ENCODE measurements around the gene NHLRC4.

NHLRC4 gene

GRCh38 chr16:598823-599739, 32.3 kb downstream of the NHLRC4 start:
- Mint-ChIP-seq H3K36me3 (ENCODE audit: low read depth) (peaks cover 12% of the 10 kb centered on the region), H3K27me3 (ENCODE audit: low read depth) (no peaks in the 10 kb centered on the region), H3K4me1 (ENCODE audit: low read depth) (peaks cover 7% of the 10 kb centered on the region), H3K4me3 (no peak overlapping the region), H3K27ac (no peak overlapping the region), H3K9me3 (no peaks in the 10 kb centered on the region)

- peaks cover 9% of the 10 kb centered on the region for H3K36me3 Mint-ChIP-seq (ENCODE audit: low read depth)
- H3K9me3 Mint-ChIP-seq = no peaks in the 10 kb centered on the region
- no peaks in the 10 kb centered on the region for H3K27me3 Mint-ChIP-seq (ENCODE audit: low read depth)
- H3K27ac Mint-ChIP-seq = no peak overlapping the region
- no peak overlapping the region for H3K4me3 Mint-ChIP-seq
- peaks cover 5% of the 10 kb centered on the region for H3K4me1 Mint-ChIP-seq (ENCODE audit: low read depth)
Observed at GRCh38 chr16:600781-601180, 34.0 kb downstream of the NHLRC4 start.

- Mint-ChIP-seq H3K4me1 (ENCODE audit: low read depth) (peaks cover 2% of the 10 kb centered on the region), H3K27ac (no peak overlapping the region), H3K4me3 (no peak overlapping the region), H3K9me3 (no peaks in the 10 kb centered on the region), H3K36me3 (ENCODE audit: low read depth) (no peaks in the 10 kb centered on the region), H3K27me3 (ENCODE audit: low read depth) (no peaks in the 10 kb centered on the region)
Observed at GRCh38 chr16:603933-604332, 37.1 kb downstream of the NHLRC4 start.

GRCh38 chr16:606656-607307, 40.0 kb downstream of the NHLRC4 start:
- H3K36me3 Mint-ChIP-seq (ENCODE audit: low read depth) = no peaks in the 10 kb centered on the region
- H3K4me1 Mint-ChIP-seq (ENCODE audit: low read depth) = peaks cover 5% of the 10 kb centered on the region
- no peaks in the 10 kb centered on the region for H3K9me3 Mint-ChIP-seq
- no peak overlapping the region for H3K27ac Mint-ChIP-seq
- H3K27me3 Mint-ChIP-seq (ENCODE audit: low read depth) = no peaks in the 10 kb centered on the region
- H3K4me3 Mint-ChIP-seq = no peak overlapping the region

GRCh38 chr16:608019-608418, 41.2 kb downstream of the NHLRC4 start:
- Mint-ChIP-seq H3K27me3 (ENCODE audit: low read depth) (no peaks in the 10 kb centered on the region), H3K27ac (no peak overlapping the region), H3K36me3 (ENCODE audit: low read depth) (no peaks in the 10 kb centered on the region), H3K4me1 (ENCODE audit: low read depth) (peaks cover 5% of the 10 kb centered on the region), H3K4me3 (no peak overlapping the region), H3K9me3 (no peaks in the 10 kb centered on the region)

GRCh38 chr16:609316-609715, 42.5 kb downstream of the NHLRC4 start:
- Mint-ChIP-seq H3K9me3 (no peaks in the 10 kb centered on the region), H3K36me3 (ENCODE audit: low read depth) (no peaks in the 10 kb centered on the region), H3K27ac (no peak overlapping the region)

GRCh38 chr16:609984-610383, 43.2 kb downstream of the NHLRC4 start:
- H3K27ac Mint-ChIP-seq = no peak overlapping the region
- no peaks in the 10 kb centered on the region for H3K27me3 Mint-ChIP-seq (ENCODE audit: low read depth)
- peaks cover 2% of the 10 kb centered on the region for H3K4me1 Mint-ChIP-seq (ENCODE audit: low read depth)
- no peaks in the 10 kb centered on the region for H3K9me3 Mint-ChIP-seq
- no peak overlapping the region for H3K4me3 Mint-ChIP-seq
- H3K36me3 Mint-ChIP-seq (ENCODE audit: low read depth) = peaks cover 2% of the 10 kb centered on the region

More at GRCh38 chr16:609316-609715, 42.5 kb downstream of the NHLRC4 start:
- Mint-ChIP-seq H3K4me1 (ENCODE audit: low read depth) (peaks cover 2% of the 10 kb centered on the region), H3K27me3 (ENCODE audit: low read depth) (no peaks in the 10 kb centered on the region), H3K4me3 (no peak overlapping the region)

- H3K27me3 Mint-ChIP-seq (ENCODE audit: low read depth) = no peaks in the 10 kb centered on the region
- no peak overlapping the region for H3K27ac Mint-ChIP-seq
- H3K4me3 Mint-ChIP-seq = no peak overlapping the region
- no peaks in the 10 kb centered on the region for H3K9me3 Mint-ChIP-seq
- peaks cover 2% of the 10 kb centered on the region for H3K4me1 Mint-ChIP-seq (ENCODE audit: low read depth)
- peaks cover 2% of the 10 kb centered on the region for H3K36me3 Mint-ChIP-seq (ENCODE audit: low read depth)
Observed at GRCh38 chr16:610513-611381, 43.9 kb downstream of the NHLRC4 start.

- no peak overlapping the region for H3K27ac Mint-ChIP-seq
- H3K4me3 Mint-ChIP-seq = no peak overlapping the region
- no peaks in the 10 kb centered on the region for H3K27me3 Mint-ChIP-seq (ENCODE audit: low read depth)
Observed at GRCh38 chr16:615122-615521, 48.3 kb downstream of the NHLRC4 start.

GRCh38 chr16:616733-617586, 50.2 kb downstream of the NHLRC4 start:
- no peak overlapping the region for H3K4me3 Mint-ChIP-seq
- no peaks in the 10 kb centered on the region for H3K27me3 Mint-ChIP-seq (ENCODE audit: low read depth)
- peaks cover 2% of the 10 kb centered on the region for H3K36me3 Mint-ChIP-seq (ENCODE audit: low read depth)
- H3K9me3 Mint-ChIP-seq = no peaks in the 10 kb centered on the region
- H3K27ac Mint-ChIP-seq = no peak overlapping the region
- H3K4me1 Mint-ChIP-seq (ENCODE audit: low read depth) = no peaks in the 10 kb centered on the region

More at GRCh38 chr16:615122-615521, 48.3 kb downstream of the NHLRC4 start:
- Mint-ChIP-seq H3K4me1 (ENCODE audit: low read depth) (peaks cover 2% of the 10 kb centered on the region), H3K9me3 (no peaks in the 10 kb centered on the region), H3K36me3 (ENCODE audit: low read depth) (peaks cover 2% of the 10 kb centered on the region)

- H3K4me3 Mint-ChIP-seq = no peak overlapping the region
- no peak overlapping the region for H3K27ac Mint-ChIP-seq
- no peaks in the 10 kb centered on the region for H3K4me1 Mint-ChIP-seq (ENCODE audit: low read depth)
- H3K9me3 Mint-ChIP-seq = no peaks in the 10 kb centered on the region
- H3K36me3 Mint-ChIP-seq (ENCODE audit: low read depth) = peaks cover 2% of the 10 kb centered on the region
- H3K27me3 Mint-ChIP-seq (ENCODE audit: low read depth) = no peaks in the 10 kb centered on the region
Observed at GRCh38 chr16:617855-618254, 51.0 kb downstream of the NHLRC4 start.

All from T-helper 1 cell treated with Interleukin-12 subunit alpha and Interleukin-12 subunit beta and Interleukin-4 antibody, amounts not matched to agents 30 μg/mL and 1 μg/mL, for 36 hours (primary cell).